ENCODE results near the gene FBXO17.
"Not testable (repeated sequence)": the region's sequence is repeated elsewhere in the genome, so short reads cannot be mapped to it uniquely, and the experiment has no call there.

The FBXO17 gene

DNA sequence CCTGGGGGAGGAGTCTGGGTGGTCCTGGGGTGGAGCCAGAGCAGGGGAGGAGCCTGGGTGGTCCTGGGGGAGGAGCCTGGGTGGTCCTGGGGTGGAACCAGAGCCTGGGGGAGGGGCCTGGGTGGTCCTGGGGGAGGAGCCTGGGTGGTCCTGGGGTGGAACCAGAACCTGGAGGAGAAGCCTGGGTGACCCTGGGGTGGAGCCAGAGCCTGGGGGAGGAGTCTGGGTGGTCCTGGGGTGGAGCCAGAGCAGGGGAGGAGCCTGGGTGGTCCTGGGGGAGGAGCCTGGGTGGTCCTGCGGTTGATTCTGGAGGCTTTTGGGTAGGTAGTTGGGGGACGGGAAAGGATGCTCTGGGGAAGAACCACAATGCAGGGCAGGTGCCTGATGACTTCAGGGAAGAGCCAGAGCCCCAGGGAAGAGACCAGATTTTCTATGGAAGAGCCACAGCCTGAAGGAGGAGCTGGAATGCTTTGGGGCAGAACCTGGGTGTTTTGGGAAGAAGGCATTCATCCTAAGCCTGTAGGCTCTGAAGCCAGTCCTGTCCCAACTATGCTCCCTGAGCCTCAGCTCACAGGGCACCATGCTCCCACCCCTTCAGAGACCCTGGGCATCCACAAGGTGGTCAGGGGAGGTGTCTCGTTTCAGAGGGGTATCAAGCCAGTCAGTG is 29.8 kb downstream of the FBXO17 start:
- DNase-seq (ENCODE audit: low read depth in 3 of 3, low spot score in 1 of 3) = no peak

DNA sequence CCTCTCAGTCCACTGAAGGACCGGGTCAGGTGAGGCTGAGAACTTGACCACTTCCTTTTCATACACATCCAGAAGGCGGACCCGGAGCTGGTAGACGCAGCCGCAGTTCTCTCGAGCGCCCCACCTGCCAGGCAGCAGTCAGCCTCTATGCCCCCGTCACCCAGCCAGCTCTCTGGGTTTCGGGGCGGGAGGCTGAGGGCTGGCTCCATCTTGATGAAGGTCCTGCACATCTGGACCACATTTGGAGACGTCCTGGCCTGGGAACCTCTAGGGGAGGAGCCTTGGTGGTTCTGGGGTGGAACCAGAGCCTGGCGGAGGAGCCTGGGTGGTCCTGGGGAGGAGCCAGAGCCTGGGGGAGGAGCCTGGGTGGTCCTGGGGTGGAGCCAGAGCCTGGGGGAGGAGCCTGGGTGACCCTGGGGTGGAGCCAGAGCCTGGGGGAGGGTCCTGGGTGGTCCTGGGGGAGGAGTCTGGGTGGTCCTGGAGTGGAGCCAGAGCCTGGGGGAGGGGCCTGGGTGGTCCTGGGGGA is 30.5 kb downstream of the FBXO17 start:
- no peak for DNase-seq (ENCODE audit: low read depth in 3 of 3, low spot score in 1 of 3)

DNA sequence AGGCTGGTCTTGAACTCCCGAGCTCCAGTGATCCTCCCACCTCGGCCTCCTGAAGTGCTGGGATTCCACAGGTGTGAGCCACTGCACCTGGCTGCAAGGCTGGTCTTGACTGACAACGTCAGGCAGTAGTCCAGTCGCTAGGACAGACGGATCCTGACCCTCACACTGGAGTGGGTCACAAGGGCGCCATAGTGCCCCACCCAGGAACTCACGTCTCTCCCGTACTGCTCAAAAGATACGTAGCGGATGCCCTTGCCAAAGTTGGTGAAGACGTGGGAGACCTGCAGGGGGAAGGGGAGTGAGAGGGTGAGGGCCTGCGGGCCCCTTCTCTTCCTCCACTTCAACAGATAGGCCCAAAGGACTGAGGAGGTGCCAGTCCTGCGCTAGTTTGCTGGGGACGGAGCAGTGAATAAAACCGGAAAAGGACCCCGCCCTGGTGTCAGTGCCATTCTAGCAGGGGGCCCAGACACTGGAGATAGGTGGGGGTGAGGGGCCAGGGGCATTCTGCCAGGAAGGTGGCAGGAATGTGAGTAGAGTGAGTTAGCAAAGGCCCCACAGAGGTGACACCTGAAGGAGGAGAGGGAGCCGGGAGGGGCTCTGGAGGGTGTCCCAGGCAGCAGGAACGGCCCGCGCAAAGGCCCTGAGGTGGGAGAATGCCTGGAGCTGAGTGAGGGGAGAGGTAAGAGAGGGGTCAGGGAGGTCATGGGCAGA is 32.9 kb downstream of the FBXO17 start:
- DNase-seq (ENCODE audit: low read depth in 3 of 3, low spot score in 1 of 3) = no peak

DNA sequence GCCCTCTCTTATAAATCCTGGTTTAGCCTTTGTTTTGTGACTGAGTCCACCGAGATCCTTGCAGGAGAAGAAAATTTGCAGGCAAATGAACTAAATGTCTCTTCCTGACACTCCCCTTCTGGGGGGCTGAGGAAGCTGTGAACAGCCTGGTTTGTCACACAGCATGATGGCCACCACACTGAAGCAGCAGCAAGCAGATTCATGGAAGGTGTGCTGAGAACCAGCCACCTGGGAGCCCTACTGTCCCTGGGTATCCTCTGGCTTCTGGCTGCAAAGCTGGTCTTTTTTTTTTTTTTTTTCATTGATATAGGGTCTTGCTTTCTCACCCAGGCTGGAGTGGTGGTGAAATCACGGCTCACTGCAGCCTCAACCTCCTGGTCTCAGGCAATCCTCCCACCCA is 33.6 kb downstream of the FBXO17 start:
- no peak for DNase-seq (ENCODE audit: low read depth in 3 of 3, low spot score in 1 of 3)

DNA sequence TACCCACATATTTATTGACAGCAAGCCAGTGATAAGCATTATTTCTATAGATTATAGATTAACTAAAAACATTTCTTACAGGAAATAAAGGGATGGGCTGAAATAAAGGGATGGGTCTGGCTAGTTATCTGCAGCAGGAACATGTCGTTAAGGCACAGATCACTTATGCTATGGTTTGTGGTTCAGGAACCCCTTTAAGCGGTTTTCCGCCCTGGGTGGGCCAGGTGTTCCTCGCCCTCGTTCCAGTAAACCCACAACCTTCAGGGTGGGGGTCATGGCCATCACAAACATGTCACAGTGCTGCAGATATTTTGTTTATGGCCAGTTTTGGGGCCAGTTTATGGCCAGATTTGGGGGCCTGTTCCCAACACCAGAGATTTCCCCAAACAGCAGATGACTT is 34.1 kb downstream of the FBXO17 start:
- not testable (repeated sequence) for DNase-seq (ENCODE audit: low read depth in 3 of 3, low spot score in 1 of 3)

DNA sequence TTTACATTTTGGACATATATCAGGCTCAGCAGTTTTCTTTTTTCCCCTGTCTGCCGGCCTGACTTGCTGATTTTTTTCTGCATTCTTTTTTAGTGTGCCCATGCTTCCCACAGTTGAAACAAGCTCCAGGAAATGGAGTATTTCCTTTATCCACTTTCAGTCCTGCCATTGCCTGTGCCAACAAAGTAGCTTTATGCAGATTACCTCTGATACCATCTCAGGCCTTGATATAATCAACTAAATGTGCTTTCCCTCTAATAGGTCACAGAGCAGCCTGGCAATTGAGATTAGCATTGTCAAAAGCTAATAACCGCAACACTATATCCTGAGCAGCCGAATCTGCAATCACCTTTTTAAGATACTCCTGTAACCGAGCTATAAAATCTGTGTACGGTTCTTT is 35.6 kb downstream of the FBXO17 start:
- no peak for DNase-seq (ENCODE audit: low read depth in 3 of 3, low spot score in 1 of 3)

DNA sequence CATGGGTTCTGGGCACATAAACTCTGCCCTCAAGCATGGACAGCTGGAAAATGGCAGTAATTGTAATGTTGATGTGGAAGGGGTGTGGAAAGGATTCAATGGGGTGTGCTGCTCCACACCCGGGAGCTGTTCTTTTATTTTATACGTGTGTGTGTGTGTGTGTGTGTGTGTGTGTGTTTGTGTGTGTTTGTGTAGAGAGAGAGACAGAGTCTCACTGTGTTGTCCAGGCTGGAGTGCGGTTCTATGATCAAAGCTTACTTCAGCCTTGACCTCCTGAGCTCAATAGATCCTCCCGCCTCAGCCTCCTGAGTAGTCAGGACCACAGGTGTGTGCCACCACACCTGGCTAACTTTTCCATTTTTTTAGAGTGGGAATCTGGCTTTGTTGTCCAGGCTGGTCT is 42.0 kb downstream of the FBXO17 start:
- DNase-seq (ENCODE audit: low read depth in 3 of 3, low spot score in 1 of 3) = no peak

DNA sequence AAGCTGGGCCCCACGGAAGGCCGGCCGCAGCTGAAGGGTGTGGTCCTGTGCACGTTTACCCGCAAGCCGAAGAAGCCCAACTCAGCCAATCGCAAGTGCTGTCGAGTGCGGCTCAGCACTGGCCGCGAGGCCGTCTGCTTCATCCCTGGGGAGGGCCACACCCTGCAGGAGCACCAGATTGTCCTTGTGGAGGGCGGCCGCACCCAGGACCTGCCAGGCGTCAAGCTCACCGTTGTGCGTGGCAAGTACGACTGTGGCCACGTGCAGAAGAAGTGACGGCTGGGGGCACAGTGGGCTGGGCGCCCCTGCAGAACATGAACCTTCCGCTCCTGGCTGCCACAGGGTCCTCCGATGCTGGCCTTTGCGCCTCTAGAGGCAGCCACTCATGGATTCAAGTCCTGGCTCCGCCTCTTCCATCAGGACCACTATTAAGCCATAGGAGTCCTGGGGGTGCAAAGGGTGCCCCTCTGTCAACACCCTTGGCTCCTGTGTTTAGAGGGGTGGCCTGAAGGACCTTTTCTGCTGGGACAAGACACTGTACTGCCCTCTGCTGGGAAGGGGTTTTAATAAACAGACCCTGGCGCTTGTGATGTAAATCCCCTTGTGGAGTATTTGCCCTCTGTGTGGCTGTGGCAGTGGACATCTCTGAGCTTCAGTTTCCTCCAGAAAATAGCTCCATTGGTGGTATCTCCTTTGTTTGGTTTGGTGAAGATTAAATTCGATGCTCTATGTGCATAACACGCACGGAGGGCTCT is 42.9 kb downstream of the FBXO17 start:
- DNase-seq (ENCODE audit: low read depth in 3 of 3, low spot score in 1 of 3) = no peak

DNA sequence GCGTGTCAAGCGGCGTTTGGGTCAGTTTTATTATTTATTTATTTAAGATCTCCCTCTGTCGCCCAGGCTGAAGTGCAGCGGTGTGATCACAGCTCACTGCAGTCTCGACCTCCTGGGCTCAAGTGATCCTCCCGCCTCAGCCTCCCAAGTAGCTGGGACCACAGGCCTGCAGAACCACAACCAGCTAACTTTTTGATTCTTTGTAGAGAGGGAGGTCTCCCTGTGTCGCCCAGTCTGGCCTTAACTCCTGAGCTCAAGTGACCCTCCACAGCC is 44.1 kb downstream of the FBXO17 start:
- DNase-seq (ENCODE audit: low read depth in 3 of 3, low spot score in 1 of 3) = no peak

DNA sequence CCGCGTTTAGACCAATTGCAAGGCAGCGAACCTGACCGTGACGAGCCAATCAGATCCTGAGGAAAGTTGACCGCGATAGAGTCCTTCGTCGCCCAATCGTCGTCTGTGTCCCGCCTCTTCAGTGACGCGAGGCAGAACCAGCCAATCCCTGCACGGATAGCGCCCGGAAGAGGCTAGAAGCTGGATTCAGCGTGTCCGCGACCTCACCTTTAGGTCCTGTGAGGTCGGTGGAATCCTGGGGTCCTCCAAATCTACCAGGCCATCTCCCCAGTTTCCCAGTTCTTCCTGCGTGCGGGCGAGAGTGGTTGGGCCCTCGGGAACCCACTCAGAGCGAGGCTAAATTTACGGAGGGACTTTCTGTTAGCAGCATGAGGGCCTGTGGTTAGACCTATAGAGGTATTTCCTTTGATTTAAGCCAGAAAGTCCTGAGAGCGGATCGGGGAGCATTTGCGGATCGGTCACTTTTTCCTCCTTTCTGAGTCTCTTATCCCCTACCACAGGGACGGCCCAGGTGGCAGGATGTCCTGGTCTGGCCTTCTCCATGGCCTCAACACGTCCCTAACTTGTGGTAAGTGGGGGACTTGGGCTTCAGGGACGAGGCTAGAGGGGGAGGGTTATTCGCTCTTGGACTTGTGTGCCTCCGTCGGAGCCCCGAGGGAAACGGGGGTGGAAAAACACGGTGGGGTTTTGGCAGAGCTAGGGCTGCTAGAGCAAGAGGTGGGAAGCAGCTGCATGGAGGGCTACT is 44.6 kb downstream of the FBXO17 start, which contains the start of gene MRPS12:
Gene MRPS12, plus strand, starts transcription at position 169 of the 745 bp plus-strand sequence. Its CDS starts 351 bp downstream, at position 520.
- peak; percentile 94 to 95 (median 95) for DNase-seq (ENCODE audit: low read depth in 3 of 3, low spot score in 1 of 3)

DNA sequence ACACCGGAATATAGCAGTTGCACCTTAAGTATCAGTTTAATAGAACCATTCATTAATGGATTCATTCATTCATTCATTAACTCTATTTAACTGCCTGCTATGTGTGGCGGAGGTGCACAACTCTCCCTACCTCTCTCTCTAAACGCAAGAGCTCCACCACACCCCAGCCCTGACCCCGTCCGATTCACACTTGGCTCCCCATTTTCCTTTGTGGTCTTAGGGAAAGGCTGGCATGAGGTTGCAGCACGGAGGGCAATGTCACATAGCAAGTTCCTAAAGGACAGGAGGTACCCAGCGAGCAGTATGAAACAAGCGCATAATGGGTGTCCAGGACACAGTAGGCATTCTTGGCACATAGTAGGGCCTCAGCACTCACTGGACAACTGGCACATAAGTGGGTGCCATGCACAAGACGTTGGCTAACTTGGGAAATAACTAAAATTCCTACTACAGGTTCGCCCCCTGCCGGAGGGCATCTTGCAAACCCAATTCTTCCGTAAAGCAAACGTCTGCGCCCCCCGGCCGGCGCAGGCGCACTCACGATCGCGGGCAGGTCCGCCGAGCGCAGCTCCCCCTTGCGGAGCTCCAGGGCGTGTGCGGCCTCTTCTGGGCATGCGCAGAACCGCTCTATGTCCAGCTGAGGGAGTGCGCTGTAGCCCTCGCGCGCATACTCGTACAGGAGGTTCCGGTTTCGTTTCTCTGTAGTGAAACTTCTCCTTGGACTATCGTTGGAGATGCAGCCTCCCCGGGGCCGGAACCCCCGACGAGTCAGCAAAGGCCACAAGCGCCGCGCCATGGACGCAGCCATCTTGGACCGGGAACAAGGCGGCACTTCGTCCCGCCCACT is 45.4 kb downstream of the FBXO17 start, which contains the start of gene SARS2:
Gene SARS2, minus strand, starts transcription at position 835 of the 847 bp plus-strand sequence. Its CDS starts 27 bp downstream, at position 808.
- DNase-seq (ENCODE audit: low read depth in 3 of 3, low spot score in 1 of 3) = peak; percentile 85 to 92 (median 85)

DNA sequence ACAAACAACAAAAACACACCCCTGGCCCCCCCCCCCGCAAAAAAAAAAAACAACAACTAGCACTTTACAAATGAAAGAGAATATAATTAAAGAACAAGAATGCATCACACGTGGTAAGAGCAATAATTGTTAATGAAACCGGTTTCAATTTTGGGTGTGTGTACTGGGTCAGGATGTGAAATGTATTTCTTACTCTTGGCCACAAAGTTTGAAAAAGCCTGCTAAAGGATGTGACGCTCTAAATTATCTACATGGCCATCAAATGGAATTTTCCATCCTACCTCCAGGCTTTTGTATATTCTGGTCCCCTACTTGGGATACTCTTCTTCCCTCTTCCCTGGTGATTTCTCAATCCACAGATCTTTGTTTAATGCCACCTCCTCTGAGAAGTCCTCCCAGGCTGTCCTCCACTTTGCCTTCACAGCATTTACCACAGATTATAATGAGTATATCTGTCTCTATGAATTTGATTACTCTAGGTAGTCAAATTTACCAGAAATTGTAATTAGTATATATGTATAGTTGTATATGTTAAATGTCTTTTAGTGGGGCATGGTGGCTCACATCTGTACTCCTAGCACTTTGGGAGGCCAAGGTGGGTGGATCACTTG is 47.0 kb downstream of the FBXO17 start:
- DNase-seq (ENCODE audit: low read depth in 3 of 3, low spot score in 1 of 3) = no peak

DNA sequence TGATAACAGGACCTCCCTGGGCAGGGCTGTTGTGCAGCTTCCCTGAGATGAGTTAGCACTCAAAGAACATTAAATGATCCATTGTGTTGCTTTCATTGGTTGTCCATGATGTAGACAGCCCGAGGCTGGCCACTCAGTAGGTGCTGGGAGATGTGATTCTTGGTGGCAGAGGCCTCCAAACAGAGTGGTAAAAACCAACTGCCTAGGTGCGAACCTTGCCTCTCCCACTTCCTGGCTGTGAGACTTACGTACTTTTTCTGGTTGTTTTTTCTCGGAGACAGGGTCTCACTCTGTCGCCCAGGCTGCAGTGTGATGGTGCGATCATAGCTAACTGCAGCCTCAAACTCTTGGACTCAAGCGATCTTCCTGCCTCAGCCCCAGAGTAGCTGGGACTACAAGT is 51.2 kb downstream of the FBXO17 start:
- DNase-seq (ENCODE audit: low read depth in 3 of 3, low spot score in 1 of 3) = no peak

DNA sequence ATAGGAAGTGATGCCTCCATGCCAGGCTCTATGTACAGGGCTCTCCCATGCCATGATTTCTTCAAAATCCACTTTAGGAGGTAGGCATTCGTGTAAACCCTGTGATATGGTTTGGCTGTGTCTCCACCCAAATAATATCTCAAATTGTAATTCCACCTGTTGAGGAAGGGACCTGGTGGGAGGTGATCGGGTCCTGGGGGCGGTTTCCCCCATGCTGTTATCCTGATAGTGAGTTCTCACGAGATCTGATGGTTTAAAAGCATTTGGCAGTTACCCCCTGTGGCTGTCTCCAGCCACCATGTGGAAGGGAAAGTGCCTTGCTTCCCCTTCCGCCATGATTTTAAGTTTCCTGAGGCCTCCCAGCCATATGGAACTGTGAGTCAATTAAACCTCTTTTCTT is 53.1 kb downstream of the FBXO17 start:
- no peak for DNase-seq (ENCODE audit: low read depth in 3 of 3, low spot score in 1 of 3)

DNA sequence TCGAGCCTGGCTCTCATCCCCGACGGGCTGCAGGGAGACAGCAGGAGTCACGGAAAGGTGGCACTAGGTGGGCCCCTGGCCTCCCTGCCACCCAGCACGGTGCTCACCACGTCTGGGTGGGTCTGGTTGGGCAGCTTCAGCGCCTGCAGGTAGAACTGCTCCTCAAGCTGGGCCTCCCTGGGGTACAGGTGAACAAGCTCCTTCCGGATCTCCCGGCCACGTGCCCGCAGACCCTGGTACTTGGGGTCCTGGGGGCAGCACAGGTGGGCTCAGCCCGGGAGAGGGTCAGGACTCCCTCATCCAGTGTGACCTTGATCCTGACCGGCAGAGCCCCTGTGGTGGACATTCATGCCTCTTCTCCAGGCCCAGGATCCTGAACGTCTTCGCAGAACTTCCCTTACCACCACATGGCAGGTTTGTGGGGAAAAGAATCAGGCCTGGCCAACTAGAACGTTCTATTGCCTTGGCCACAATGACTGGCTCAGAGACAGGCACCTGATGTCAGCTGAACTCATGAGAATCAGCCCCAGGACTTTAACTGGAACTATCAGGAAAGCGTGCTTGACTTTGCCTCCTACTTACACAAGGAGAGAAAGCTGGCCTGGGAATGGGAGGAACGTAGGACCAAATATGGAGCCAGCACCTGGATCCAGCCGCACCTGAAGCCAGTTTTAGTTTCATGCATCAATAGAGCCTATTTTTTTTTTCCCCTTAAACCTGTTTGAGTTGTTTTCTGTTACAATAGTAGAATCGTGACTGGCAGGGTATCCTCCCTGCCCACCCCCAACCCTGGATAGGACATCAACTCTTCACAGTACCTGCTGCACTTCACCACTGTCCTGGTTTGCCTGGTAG is 53.9 kb downstream of the FBXO17 start:
- DNase-seq (ENCODE audit: low read depth in 3 of 3, low spot score in 1 of 3) = no peak

DNA sequence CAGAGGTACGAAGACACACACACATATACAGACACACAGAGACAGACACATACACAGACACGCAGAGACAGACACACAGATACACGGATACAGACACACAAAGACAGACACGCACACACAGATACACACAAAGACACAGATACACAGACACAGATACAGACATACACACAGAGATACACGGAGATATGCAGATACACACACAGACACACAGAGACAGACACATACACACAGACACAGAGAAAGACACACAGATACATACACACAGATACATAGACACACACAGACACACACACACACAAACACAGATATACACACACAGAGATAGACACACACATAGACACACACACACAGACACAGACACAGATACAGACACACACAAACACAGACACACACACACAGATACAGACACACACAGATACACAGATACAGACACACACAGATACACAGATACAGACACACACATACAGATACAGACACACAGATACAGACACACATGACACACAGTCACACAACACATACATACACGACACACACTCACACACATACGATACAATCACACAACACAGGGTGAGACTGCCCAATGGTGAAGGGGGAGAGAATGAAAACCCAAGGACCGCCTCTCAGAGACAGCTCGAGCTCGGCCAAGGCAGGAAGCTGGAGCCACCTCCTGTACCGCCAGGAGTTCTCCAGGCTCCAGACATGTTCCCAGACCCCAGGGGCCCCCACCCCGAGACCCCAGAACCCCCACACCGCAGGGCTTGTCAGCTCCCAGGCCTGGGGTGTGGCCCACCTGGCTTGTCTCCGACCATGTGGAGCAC is 54.7 kb downstream of the FBXO17 start:
- no peak for DNase-seq (ENCODE audit: low read depth in 3 of 3, low spot score in 1 of 3)

DNA sequence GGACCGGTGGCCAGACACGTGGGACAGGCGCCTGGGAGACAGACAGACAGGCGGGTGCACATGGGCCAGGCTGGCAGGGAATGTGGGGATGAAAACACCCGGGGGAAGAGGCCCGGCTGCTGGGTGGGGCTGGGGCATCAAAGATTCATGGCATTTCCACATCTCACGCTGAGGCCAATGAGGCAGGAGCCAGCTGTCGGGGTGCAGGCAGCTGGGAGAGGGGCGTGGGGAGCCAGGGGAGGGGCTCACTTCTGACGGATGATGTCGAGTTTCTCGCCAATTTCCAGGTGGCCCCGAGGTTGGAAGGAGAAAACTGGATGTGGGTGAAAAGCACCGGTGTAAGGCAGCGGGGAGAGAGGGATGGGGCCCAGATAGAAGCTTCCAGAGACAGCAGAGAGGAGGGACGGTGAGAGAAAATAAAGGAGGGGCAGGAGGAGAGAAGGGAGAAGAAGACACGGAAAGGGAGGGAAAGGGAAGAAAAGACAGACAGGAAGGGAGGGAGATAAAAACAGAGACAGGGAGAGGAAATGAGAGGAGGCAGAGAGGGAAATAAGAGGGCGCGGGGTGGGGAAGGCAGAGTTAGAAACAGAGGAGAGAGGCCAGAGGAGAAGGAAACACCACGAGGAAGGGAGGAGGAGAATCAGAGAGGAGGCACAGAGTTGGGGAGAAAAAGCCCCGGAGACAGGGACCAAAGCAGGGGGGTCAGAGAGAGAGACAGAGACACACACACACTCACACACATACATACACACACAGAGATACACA is 55.5 kb downstream of the FBXO17 start:
- DNase-seq (ENCODE audit: low read depth in 3 of 3, low spot score in 1 of 3) = no peak
